WTC11 (cell line): ENCODE results near the gene IL36G. TPM values are rescaled to one million over a fixed set of nuclear protein-coding genes. Genes with fewer than 3 reads are reported as not detected.

ENCODE experiments used
- ATAC-seq: fragments of 200-7000 bp; cut with Tn5 transposase; 2 replicates; pipeline ENCODE4 v1.10.0; 2021; ENCODE audit warnings: mild to moderate bottlenecking, moderate library complexity
- CTCF ChIA-PET: fragments of 300-600 bp; sonication (Branson Sonifier 250); formaldehyde crosslinking; loops from one replicate; lab custom pipeline; 2021; ENCODE audit warnings: antibody characterized with exemption; lab: Charles Lee
- POLR2A ChIA-PET: fragments of 350-600 bp; sonication (Branson Sonifier 250); formaldehyde crosslinking; loops from one replicate; lab custom pipeline; 2021; ENCODE audit warnings: antibody characterized with exemption; lab: Charles Lee
- DNase-seq: peaks from one replicate; pipeline ENCODE4 v3.0.0; 2021; ENCODE audit warnings: low spot score
- H3K27ac Mint-ChIP-seq: 2 replicates; pipeline ENCODE4 v1.8.0; 2021; ENCODE audit warnings: mixed read lengths
- H3K27me3 Mint-ChIP-seq: 2 replicates; pipeline ENCODE4 v1.8.0; 2021; ENCODE audit warnings: low read depth, mild to moderate bottlenecking, moderate library complexity, mixed read lengths
- H3K36me3 Mint-ChIP-seq: 2 replicates; pipeline ENCODE4 v1.8.0; 2021; ENCODE audit warnings: mixed read lengths
- H3K4me1 Mint-ChIP-seq: 2 replicates; pipeline ENCODE4 v1.8.0; 2022; ENCODE audit warnings: mixed read lengths
- H3K4me3 Mint-ChIP-seq: 2 replicates; pipeline ENCODE4 v1.8.0; 2021; ENCODE audit warnings: mild to moderate bottlenecking, moderate library complexity, mixed read lengths
- H3K9me3 Mint-ChIP-seq: 2 replicates; pipeline ENCODE4 v1.8.0; 2021; ENCODE audit warnings: mixed read lengths
- ATF1 ChIP-seq: sonication (generic); formaldehyde crosslinking; IDR thresholded peaks from 2 replicates; pipeline ENCODE4 v1.8.1; 2023; ENCODE audit warnings: mild to moderate bottlenecking, moderate library complexity, missing genetic modification reagents
- ESRRA ChIP-seq: sonication (generic); formaldehyde crosslinking; IDR thresholded peaks from 2 replicates; pipeline ENCODE4 v1.8.1; 2022; ENCODE audit warnings: mild to moderate bottlenecking, missing genetic modification reagents, borderline replicate concordance
- JUN ChIP-seq: sonication (generic); formaldehyde crosslinking; IDR thresholded peaks from 2 replicates; pipeline ENCODE4 v1.8.0; 2023; ENCODE audit warnings: mild to moderate bottlenecking, missing genetic modification reagents
- PRRX2 ChIP-seq: fragments of 250-450 bp; sonication (Bioruptor Pico); IDR thresholded peaks from 2 replicates; pipeline ENCODE4 v1.8.0; 2021; ENCODE audit warnings: mild to moderate bottlenecking
- SOX15 ChIP-seq: fragments of 250-450 bp; sonication (Bioruptor Pico); IDR thresholded peaks from 2 replicates; pipeline ENCODE4 v1.9.0; 2021; ENCODE audit warnings: mild to moderate bottlenecking
- ZNF219 ChIP-seq: sonication (generic); formaldehyde crosslinking; IDR thresholded peaks from 2 replicates; pipeline ENCODE4 v1.8.0; 2023; ENCODE audit warnings: missing genetic modification reagents, mild to moderate bottlenecking, borderline replicate concordance
- ZNF396 ChIP-seq: fragments of 250-450 bp; sonication (Bioruptor Pico); IDR thresholded peaks from 2 replicates; pipeline ENCODE4 v1.8.0; 2021; ENCODE audit warnings: mild to moderate bottlenecking, moderate library complexity, borderline replicate concordance
- total RNA-seq: library from RNA; stranded (reverse); gene quantifications from 3 replicates; pipeline ENCODE4 v1.2.3, GENCODE V29; 2021
- TF ChIP-seq, protein P1 (sequence below): sonication (generic); formaldehyde crosslinking; IDR thresholded peaks from 2 replicates; pipeline ENCODE4 v1.8.0; 2023; ENCODE audit warnings: mild to moderate bottlenecking, missing genetic modification reagents
- TF ChIP-seq, protein P2 (sequence below): sonication (generic); formaldehyde crosslinking; IDR thresholded peaks from 2 replicates; pipeline ENCODE4 v1.8.0; 2022; ENCODE audit warnings: mild to moderate bottlenecking, missing genetic modification reagents
- TF ChIP-seq, protein P3 (sequence below): sonication (generic); formaldehyde crosslinking; IDR thresholded peaks from 2 replicates; pipeline ENCODE4 v1.8.1; 2023; ENCODE audit warnings: mild to moderate bottlenecking, moderate library complexity, missing genetic modification reagents
- TF ChIP-seq, protein P4 (sequence below): sonication (generic); formaldehyde crosslinking; IDR thresholded peaks from 2 replicates; pipeline ENCODE4 v1.8.1; 2022; ENCODE audit warnings: low read depth, mild to moderate bottlenecking, moderate library complexity, missing genetic modification reagents, borderline replicate concordance
- TF ChIP-seq, protein P5 (sequence below): sonication (generic); formaldehyde crosslinking; conservative IDR thresholded peaks from 2 replicates; pipeline ENCODE4 v1.8.1; 2023; ENCODE audit warnings: mild to moderate bottlenecking, low read depth, missing genetic modification reagents, moderate library complexity
- TF ChIP-seq, protein P6 (sequence below): sonication (generic); formaldehyde crosslinking; IDR thresholded peaks from 2 replicates; pipeline ENCODE4 v1.8.1; 2022; ENCODE audit warnings: mild to moderate bottlenecking, moderate library complexity, missing genetic modification reagents
- TF ChIP-seq, protein P7 (sequence below): sonication (generic); formaldehyde crosslinking; IDR thresholded peaks from 2 replicates; pipeline ENCODE4 v1.8.1; 2023; ENCODE audit warnings: mild to moderate bottlenecking, missing genetic modification reagents, borderline replicate concordance

IL36G gene
- total RNA-seq, 1 experiment from 2014 or later: not detected

DNA sequence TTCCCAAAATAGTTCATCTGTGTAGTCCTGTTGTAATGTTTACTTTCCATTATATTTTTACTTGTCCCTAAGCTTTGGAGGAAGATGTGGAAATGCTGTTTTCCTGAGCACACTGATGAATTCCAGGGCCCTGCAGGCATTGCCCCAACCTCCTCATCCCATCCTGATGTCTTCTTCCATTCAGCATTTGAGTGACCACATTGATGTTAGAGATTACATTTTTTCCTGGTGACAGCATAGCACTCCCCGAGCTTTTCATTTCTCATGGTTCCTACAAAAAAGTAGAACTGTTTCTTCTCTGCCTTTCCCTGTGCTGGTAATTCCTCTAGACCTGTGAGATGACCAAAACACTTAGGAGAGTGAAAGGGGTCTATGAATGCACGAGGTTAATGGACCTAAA is 32.3 kb downstream of the IL36G start (continued):
- TF ChIP-seq, protein P1, sequence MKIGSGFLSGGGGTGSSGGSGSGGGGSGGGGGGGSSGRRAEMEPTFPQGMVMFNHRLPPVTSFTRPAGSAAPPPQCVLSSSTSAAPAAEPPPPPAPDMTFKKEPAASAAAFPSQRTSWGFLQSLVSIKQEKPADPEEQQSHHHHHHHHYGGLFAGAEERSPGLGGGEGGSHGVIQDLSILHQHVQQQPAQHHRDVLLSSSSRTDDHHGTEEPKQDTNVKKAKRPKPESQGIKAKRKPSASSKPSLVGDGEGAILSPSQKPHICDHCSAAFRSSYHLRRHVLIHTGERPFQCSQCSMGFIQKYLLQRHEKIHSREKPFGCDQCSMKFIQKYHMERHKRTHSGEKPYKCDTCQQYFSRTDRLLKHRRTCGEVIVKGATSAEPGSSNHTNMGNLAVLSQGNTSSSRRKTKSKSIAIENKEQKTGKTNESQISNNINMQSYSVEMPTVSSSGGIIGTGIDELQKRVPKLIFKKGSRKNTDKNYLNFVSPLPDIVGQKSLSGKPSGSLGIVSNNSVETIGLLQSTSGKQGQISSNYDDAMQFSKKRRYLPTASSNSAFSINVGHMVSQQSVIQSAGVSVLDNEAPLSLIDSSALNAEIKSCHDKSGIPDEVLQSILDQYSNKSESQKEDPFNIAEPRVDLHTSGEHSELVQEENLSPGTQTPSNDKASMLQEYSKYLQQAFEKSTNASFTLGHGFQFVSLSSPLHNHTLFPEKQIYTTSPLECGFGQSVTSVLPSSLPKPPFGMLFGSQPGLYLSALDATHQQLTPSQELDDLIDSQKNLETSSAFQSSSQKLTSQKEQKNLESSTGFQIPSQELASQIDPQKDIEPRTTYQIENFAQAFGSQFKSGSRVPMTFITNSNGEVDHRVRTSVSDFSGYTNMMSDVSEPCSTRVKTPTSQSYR: no peak

DNA sequence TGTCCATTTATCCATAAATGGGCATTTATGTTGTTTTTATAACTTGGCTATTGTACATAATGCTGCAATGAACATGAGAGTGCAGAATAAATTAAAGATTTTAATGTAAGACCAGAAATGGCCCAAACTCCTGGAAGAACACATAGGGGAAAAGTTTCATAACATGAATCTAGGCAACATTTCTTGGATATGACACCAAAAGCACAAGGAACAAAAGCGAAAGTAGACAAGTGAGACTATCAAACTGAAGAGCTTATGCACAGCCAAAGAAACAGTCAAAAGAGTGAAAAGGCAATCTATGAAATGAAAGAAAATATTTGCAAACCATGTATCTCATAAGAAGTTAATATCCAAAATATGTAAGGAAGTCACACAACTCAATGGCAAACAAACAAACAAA is 33.3 kb downstream of the IL36G start:
- peaks cover 22% of the 10 kb centered on the region for H3K9me3 Mint-ChIP-seq

DNA sequence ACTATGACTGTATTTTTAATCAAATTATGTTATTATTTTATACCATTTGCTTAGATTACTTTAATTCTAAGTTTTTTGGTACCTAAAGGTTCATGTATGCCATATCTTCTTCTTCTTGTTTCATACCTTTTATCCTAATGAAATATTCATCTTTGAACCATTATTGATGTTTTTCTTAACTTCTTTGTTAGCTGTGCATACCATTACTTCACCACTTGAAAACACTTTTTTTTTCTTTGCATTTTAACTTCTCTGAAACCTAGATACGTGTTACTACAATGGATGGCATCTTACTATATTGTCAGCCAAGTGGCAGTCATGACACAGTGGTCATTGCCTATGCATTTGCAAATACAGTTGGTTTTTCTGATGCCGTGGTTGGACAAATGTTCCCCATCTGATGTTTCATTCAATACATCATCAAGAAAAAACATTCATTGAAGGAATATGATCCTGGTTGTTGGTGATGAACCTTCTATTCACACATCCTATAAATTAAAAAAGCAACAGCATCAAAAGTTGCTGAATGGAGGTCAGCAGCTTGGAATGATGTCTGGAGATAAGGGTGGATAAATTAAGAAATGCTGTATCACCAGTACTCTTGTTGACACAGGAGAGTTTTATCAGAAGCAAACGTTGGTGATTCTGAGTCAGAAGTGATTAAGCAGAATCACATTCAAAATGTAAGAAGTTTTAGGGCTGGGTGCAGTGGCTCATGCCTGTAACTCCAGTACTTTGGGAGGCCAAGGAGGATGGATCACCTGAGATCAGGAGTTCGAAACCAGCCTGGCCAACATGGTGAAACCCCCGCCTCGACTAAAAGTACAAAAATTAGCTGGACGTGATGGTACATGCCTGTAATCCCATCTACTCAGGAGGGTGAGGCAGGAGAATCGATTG is 34.9 kb downstream of the IL36G start:
- Mint-ChIP-seq H3K4me3 (no peak overlapping the region), H3K4me1 (no peaks in the 10 kb centered on the region), H3K9me3 (peaks cover 33% of the 10 kb centered on the region), H3K27me3 (peaks cover 36% of the 10 kb centered on the region), H3K36me3 (no peaks in the 10 kb centered on the region), H3K27ac (no peak overlapping the region)
- ATAC-seq (no peak), DNase-seq (no peak)
- ChIA-PET CTCF (no interaction called here), POLR2A (no interaction called here)
- no peak for TF ChIP-seq ATF1 (CRISPR knock-in tag)
- TF ChIP-seq ZNF219 (CRISPR knock-in tag): no peak
- TF ChIP-seq, protein P2, sequence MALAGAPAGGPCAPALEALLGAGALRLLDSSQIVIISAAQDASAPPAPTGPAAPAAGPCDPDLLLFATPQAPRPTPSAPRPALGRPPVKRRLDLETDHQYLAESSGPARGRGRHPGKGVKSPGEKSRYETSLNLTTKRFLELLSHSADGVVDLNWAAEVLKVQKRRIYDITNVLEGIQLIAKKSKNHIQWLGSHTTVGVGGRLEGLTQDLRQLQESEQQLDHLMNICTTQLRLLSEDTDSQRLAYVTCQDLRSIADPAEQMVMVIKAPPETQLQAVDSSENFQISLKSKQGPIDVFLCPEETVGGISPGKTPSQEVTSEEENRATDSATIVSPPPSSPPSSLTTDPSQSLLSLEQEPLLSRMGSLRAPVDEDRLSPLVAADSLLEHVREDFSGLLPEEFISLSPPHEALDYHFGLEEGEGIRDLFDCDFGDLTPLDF (CRISPR knock-in tag): no peak
- TF ChIP-seq, protein P3, sequence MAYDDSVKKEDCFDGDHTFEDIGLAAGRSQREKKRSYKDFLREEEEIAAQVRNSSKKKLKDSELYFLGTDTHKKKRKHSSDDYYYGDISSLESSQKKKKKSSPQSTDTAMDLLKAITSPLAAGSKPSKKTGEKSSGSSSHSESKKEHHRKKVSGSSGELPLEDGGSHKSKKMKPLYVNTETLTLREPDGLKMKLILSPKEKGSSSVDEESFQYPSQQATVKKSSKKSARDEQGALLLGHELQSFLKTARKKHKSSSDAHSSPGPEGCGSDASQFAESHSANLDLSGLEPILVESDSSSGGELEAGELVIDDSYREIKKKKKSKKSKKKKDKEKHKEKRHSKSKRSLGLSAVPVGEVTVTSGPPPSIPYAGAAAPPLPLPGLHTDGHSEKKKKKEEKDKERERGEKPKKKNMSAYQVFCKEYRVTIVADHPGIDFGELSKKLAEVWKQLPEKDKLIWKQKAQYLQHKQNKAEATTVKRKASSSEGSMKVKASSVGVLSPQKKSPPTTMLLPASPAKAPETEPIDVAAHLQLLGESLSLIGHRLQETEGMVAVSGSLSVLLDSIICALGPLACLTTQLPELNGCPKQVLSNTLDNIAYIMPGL (CRISPR knock-in tag): no peak
- TF ChIP-seq JUN (CRISPR knock-in tag): no peak
- TF ChIP-seq, protein P4, sequence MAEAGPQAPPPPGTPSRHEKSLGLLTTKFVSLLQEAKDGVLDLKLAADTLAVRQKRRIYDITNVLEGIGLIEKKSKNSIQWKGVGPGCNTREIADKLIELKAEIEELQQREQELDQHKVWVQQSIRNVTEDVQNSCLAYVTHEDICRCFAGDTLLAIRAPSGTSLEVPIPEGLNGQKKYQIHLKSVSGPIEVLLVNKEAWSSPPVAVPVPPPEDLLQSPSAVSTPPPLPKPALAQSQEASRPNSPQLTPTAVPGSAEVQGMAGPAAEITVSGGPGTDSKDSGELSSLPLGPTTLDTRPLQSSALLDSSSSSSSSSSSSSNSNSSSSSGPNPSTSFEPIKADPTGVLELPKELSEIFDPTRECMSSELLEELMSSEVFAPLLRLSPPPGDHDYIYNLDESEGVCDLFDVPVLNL (CRISPR knock-in tag): no peak
- no peak for TF ChIP-seq PRRX2 (CRISPR knock-in tag)

More for the DNA sequence above, 33.3 kb downstream of the IL36G start:
- DNase-seq: no peak
- CTCF ChIA-PET: no interaction called here
- TF ChIP-seq, protein P5, sequence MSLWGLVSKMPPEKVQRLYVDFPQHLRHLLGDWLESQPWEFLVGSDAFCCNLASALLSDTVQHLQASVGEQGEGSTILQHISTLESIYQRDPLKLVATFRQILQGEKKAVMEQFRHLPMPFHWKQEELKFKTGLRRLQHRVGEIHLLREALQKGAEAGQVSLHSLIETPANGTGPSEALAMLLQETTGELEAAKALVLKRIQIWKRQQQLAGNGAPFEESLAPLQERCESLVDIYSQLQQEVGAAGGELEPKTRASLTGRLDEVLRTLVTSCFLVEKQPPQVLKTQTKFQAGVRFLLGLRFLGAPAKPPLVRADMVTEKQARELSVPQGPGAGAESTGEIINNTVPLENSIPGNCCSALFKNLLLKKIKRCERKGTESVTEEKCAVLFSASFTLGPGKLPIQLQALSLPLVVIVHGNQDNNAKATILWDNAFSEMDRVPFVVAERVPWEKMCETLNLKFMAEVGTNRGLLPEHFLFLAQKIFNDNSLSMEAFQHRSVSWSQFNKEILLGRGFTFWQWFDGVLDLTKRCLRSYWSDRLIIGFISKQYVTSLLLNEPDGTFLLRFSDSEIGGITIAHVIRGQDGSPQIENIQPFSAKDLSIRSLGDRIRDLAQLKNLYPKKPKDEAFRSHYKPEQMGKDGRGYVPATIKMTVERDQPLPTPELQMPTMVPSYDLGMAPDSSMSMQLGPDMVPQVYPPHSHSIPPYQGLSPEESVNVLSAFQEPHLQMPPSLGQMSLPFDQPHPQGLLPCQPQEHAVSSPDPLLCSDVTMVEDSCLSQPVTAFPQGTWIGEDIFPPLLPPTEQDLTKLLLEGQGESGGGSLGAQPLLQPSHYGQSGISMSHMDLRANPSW (CRISPR knock-in tag): no peak
- TF ChIP-seq, protein P6, sequence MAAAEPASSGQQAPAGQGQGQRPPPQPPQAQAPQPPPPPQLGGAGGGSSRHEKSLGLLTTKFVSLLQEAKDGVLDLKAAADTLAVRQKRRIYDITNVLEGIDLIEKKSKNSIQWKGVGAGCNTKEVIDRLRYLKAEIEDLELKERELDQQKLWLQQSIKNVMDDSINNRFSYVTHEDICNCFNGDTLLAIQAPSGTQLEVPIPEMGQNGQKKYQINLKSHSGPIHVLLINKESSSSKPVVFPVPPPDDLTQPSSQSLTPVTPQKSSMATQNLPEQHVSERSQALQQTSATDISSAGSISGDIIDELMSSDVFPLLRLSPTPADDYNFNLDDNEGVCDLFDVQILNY (CRISPR knock-in tag): no peak
- TF ChIP-seq ZNF396 (CRISPR knock-in tag) (no peak), ESRRA (CRISPR knock-in tag) (no peak), SOX15 (no peak)
- TF ChIP-seq, protein P7, sequence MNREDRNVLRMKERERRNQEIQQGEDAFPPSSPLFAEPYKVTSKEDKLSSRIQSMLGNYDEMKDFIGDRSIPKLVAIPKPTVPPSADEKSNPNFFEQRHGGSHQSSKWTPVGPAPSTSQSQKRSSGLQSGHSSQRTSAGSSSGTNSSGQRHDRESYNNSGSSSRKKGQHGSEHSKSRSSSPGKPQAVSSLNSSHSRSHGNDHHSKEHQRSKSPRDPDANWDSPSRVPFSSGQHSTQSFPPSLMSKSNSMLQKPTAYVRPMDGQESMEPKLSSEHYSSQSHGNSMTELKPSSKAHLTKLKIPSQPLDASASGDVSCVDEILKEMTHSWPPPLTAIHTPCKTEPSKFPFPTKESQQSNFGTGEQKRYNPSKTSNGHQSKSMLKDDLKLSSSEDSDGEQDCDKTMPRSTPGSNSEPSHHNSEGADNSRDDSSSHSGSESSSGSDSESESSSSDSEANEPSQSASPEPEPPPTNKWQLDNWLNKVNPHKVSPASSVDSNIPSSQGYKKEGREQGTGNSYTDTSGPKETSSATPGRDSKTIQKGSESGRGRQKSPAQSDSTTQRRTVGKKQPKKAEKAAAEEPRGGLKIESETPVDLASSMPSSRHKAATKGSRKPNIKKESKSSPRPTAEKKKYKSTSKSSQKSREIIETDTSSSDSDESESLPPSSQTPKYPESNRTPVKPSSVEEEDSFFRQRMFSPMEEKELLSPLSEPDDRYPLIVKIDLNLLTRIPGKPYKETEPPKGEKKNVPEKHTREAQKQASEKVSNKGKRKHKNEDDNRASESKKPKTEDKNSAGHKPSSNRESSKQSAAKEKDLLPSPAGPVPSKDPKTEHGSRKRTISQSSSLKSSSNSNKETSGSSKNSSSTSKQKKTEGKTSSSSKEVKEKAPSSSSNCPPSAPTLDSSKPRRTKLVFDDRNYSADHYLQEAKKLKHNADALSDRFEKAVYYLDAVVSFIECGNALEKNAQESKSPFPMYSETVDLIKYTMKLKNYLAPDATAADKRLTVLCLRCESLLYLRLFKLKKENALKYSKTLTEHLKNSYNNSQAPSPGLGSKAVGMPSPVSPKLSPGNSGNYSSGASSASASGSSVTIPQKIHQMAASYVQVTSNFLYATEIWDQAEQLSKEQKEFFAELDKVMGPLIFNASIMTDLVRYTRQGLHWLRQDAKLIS (CRISPR knock-in tag): no peak
- POLR2A ChIA-PET: no interaction called here
- Mint-ChIP-seq H3K27ac (no peak overlapping the region), H3K36me3 (no peaks in the 10 kb centered on the region), H3K4me3 (no peak overlapping the region), H3K27me3 (peaks cover 23% of the 10 kb centered on the region), H3K4me1 (no peaks in the 10 kb centered on the region)
- no peak for ATAC-seq
